ENCODE measurements around the gene UTS2B.

Gene UTS2B

GRCh38 chr3:191363221-191363620 lies 32.9 kb upstream of the UTS2B start:
- no peak overlapping the region for H3K4me3 ChIP-seq (ENCODE audit: low read depth, low read length)
- H3K27me3 ChIP-seq (ENCODE audit: insufficient read depth, low read depth, severe bottlenecking) = no peaks in the 10 kb centered on the region
- H3K36me3 ChIP-seq = peaks cover 4% of the 10 kb centered on the region; the same call in 1 of the 2 replicates
- no peak for DNase-seq
- H3K27ac ChIP-seq = no peak overlapping the region
- no peaks in the 10 kb centered on the region for H3K9me3 ChIP-seq (ENCODE audit: severe bottlenecking)
- TF ChIP-seq CTCF (IDR thresholded peaks at IDR 0.05; ENCODE audit: low read depth, low read length) = no peak

- TF ChIP-seq CTCF (IDR thresholded peaks at IDR 0.05; ENCODE audit: low read depth, low read length) = no peak
- Histone ChIP-seq H3K27me3 (ENCODE audit: insufficient read depth, low read depth, severe bottlenecking) (no peaks in the 10 kb centered on the region), H3K27ac (no peak overlapping the region), H3K9me3 (ENCODE audit: severe bottlenecking) (no peaks in the 10 kb centered on the region), H3K4me3 (ENCODE audit: low read depth, low read length) (no peak overlapping the region), H3K36me3 (peaks cover 4% of the 10 kb centered on the region; the same call in 1 of the 2 replicates)
- no peak for DNase-seq
These were observed 32.3 kb upstream of the UTS2B start for GRCh38 chr3:191362524-191363090.

DNA sequence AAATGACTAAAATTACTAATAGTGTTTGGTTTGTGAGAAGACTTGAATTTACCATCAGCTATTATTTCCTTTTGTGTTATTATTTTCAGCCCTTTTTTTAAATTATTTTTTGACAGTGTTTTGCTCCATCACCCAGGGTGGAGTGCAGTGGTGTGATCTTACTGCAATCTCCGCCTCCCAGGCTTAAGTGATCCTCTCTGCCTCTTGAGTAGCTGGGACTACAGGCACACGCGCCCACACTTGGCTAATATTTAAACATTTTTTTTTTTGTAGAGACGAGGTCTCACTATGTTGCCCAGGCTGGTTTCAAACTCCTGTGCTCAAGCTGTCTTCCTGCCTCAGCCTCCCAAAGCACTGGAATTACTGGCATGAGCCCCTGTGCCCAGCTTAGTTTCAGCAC lies 31.7 kb upstream of the UTS2B start:
- no peak for DNase-seq
- no peak overlapping the region for H3K27ac ChIP-seq
- no peak overlapping the region for H3K4me3 ChIP-seq (ENCODE audit: low read depth, low read length)
- H3K9me3 ChIP-seq (ENCODE audit: severe bottlenecking) = no peaks in the 10 kb centered on the region
- H3K36me3 ChIP-seq = peaks cover 4% of the 10 kb centered on the region; the same call in 1 of the 2 replicates
- no peak for TF ChIP-seq CTCF (IDR thresholded peaks at IDR 0.05; ENCODE audit: low read depth, low read length)
- no peaks in the 10 kb centered on the region for H3K27me3 ChIP-seq (ENCODE audit: insufficient read depth, low read depth, severe bottlenecking)

DNA sequence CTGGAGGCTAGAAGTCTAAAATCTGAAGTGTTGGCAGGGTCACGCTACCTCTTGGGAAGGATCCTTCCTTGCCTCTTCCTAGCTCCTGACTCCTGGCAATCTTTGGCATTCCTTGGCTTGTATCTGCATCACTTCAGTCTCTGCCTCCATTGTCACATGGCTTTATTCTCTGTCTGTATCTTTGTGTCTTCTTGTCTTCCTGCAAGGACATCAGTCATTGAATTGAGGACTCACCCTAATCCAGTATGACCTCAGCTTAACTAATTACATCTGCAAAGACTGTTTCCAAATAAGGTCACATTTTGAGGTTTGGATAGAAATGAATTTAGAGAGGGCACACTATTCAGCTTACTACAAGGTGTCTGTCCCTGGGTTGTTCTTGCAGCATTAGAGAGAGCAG lies 31.1 kb upstream of the UTS2B start:
- no peak for TF ChIP-seq CTCF (IDR thresholded peaks at IDR 0.05; ENCODE audit: low read depth, low read length)
- DNase-seq = no peak
- no peak overlapping the region for H3K27ac ChIP-seq
- H3K9me3 ChIP-seq (ENCODE audit: severe bottlenecking) = no peaks in the 10 kb centered on the region
- no peak overlapping the region for H3K4me3 ChIP-seq (ENCODE audit: low read depth, low read length)
- no peaks in the 10 kb centered on the region for H3K27me3 ChIP-seq (ENCODE audit: insufficient read depth, low read depth, severe bottlenecking)
- peaks cover 4% of the 10 kb centered on the region; the same call in 1 of the 2 replicates for H3K36me3 ChIP-seq

DNA sequence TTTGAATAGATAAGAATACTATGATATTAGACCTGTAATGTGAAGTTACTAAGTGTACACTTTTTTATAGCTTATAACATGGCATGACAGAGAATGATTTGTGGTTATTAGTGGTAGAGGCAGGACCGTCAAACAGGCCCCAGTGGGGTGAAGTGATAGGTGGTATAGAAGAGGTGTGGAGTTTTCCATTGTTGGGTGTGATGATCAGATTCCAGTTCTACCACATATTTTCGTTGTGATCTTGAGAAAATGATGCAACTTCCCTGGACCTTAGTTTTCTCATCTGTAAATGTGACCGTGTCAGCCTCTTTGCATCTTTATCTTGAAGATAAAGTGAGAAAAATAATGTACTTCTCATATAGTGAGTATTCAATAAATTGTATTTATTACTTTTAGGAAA lies 30.3 kb upstream of the UTS2B start:
- Histone ChIP-seq H3K27ac (no peak overlapping the region), H3K27me3 (ENCODE audit: insufficient read depth, low read depth, severe bottlenecking) (no peaks in the 10 kb centered on the region), H3K9me3 (ENCODE audit: severe bottlenecking) (no peaks in the 10 kb centered on the region), H3K4me3 (ENCODE audit: low read depth, low read length) (no peak overlapping the region), H3K36me3 (peaks cover 4% of the 10 kb centered on the region; the same call in 1 of the 2 replicates)
- no peak for DNase-seq
- TF ChIP-seq CTCF (IDR thresholded peaks at IDR 0.05; ENCODE audit: low read depth, low read length) = no peak

DNA sequence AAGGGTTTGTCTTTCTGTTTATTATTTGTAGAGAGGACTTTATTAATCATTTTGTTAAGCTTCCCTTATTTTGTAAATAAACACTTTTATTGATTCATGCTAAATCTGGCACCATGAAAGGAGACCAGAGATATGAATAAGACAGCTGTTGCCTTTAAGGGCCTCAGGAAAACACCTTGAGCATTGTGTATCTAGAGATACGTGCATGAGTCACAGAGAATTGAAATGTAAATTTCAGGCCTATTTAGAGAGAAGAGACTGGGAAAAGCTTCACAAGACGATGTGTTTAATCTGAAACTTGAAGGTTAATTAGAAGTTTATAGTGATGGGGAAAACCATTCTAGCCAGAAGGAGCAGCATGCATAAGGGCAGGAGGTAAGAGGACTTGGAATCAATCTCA lies 28.6 kb upstream of the UTS2B start:
- Histone ChIP-seq H3K9me3 (ENCODE audit: severe bottlenecking) (no peaks in the 10 kb centered on the region), H3K4me3 (ENCODE audit: low read depth, low read length) (no peak overlapping the region), H3K36me3 (peaks cover 4% of the 10 kb centered on the region; the same call in 1 of the 2 replicates), H3K27ac (no peak overlapping the region), H3K27me3 (ENCODE audit: insufficient read depth, low read depth, severe bottlenecking) (no peaks in the 10 kb centered on the region)
- no peak for TF ChIP-seq CTCF (IDR thresholded peaks at IDR 0.05; ENCODE audit: low read depth, low read length)
- DNase-seq = no peak
